HEK293 (cell line): ENCODE measurements around the gene TCTN1.

Experiments used
- GLI4 ChIP-seq: fragments of 450-650 bp; formaldehyde crosslinking; IDR thresholded peaks from 2 replicates; pipeline ENCODE4 v1.5.1; 2016; ENCODE audit warnings: missing biosample characterization, missing genetic modification characterization
- IKZF3 ChIP-seq: fragments of 450-650 bp; IDR thresholded peaks from 2 replicates; pipeline ENCODE4 v1.5.0; 2018; ENCODE audit warnings: missing biosample characterization, mild to moderate bottlenecking, missing genetic modification characterization, moderate library complexity
- INSM2 ChIP-seq: fragments of 450-650 bp; formaldehyde crosslinking; IDR thresholded peaks from 2 replicates; pipeline ENCODE4 v1.5.1; 2016; ENCODE audit warnings: missing biosample characterization, missing genetic modification characterization
- KLF1 ChIP-seq: fragments of 450-650 bp; formaldehyde crosslinking; IDR thresholded peaks from 2 replicates; pipeline ENCODE4 v1.5.1; 2016; ENCODE audit warnings: missing biosample characterization, missing genetic modification characterization
- MEIS1 ChIP-seq: sonication (generic); formaldehyde crosslinking; IDR thresholded peaks from 2 replicates; pipeline ENCODE4 v1.8.1; 2022; ENCODE audit warnings: missing genetic modification reagents, mild to moderate bottlenecking, borderline replicate concordance
- PRDM2 ChIP-seq: fragments of 450-650 bp; formaldehyde crosslinking; IDR thresholded peaks from 2 replicates; pipeline ENCODE4 v1.5.1; 2016; ENCODE audit warnings: missing biosample characterization, missing genetic modification characterization, borderline replicate concordance
- PRDM6 ChIP-seq: fragments of 450-650 bp; formaldehyde crosslinking; IDR thresholded peaks from 2 replicates; pipeline ENCODE4 v1.5.1; 2017; ENCODE audit warnings: missing biosample characterization, missing genetic modification characterization
- SP7 ChIP-seq: fragments of 450-650 bp; formaldehyde crosslinking; IDR thresholded peaks from 2 replicates; pipeline ENCODE4 v1.5.1; 2016; ENCODE audit warnings: missing biosample characterization, missing genetic modification characterization
- TRIM28 ChIP-seq: IDR thresholded peaks from 2 replicates; pipeline ENCODE4 v1.6.1; 2011; ENCODE audit warnings: low read length, control low read depth, borderline replicate concordance
- ZBTB44 ChIP-seq: fragments of 450-650 bp; IDR thresholded peaks from 2 replicates; pipeline ENCODE4 v1.5.1; 2018; ENCODE audit warnings: missing biosample characterization, mild to moderate bottlenecking, missing genetic modification characterization
- ZNF140 ChIP-seq: fragments of 450-650 bp; formaldehyde crosslinking; IDR thresholded peaks from 2 replicates; pipeline ENCODE4 v1.5.1; 2016; ENCODE audit warnings: missing biosample characterization, missing genetic modification characterization
- ZNF184 ChIP-seq: fragments of 450-650 bp; IDR thresholded peaks from 2 replicates; pipeline ENCODE4 v1.5.1; 2018; ENCODE audit warnings: missing biosample characterization, mild to moderate bottlenecking, missing genetic modification characterization
- ZNF211 ChIP-seq: fragments of 450-650 bp; formaldehyde crosslinking; IDR thresholded peaks from 2 replicates; pipeline ENCODE4 v1.5.1; 2016; ENCODE audit warnings: low read depth, missing biosample characterization, missing genetic modification characterization
- ZNF274 ChIP-seq, 2 experiments: fragments of 200-500 bp in 1 of 2; fragments of 450-650 bp in 1 of 2; sonication (Bioruptor generic) in 1 of 2; formaldehyde crosslinking in 1 of 2; IDR thresholded peaks; 2 replicates each; pipeline versions ENCODE4 v1.5.1 to v1.6.1; 2014 to 2016; ENCODE audit warnings: borderline replicate concordance in 1 of 2, inconsistent platforms in 1 of 2, low read length in 1 of 2, missing biosample characterization in 1 of 2, missing genetic modification characterization in 1 of 2
- ZNF350 ChIP-seq: fragments of 450-650 bp; formaldehyde crosslinking; IDR thresholded peaks from 2 replicates; pipeline ENCODE4 v1.5.0; 2017; ENCODE audit warnings: missing biosample characterization, mild to moderate bottlenecking, missing genetic modification characterization
- ZNF426 ChIP-seq: fragments of 450-650 bp; formaldehyde crosslinking; IDR thresholded peaks from 2 replicates; pipeline ENCODE4 v1.5.1; 2017; ENCODE audit warnings: missing biosample characterization, missing genetic modification characterization, mild to moderate bottlenecking, inconsistent platforms, moderate library complexity
- ZNF510 ChIP-seq: fragments of 450-650 bp; formaldehyde crosslinking; IDR thresholded peaks from 2 replicates; pipeline ENCODE4 v1.5.1; 2018; ENCODE audit warnings: mild to moderate bottlenecking, missing genetic modification characterization, missing biosample characterization; ENCODE audit not compliant: insufficient replicate concordance
- ZNF558 ChIP-seq: fragments of 450-650 bp; formaldehyde crosslinking; IDR thresholded peaks from 2 replicates; pipeline ENCODE4 v1.5.1; 2016; ENCODE audit warnings: missing biosample characterization, missing genetic modification characterization
- ZNF560 ChIP-seq: fragments of 450-650 bp; formaldehyde crosslinking; IDR thresholded peaks from 2 replicates; pipeline ENCODE4 v1.5.1; 2017; ENCODE audit warnings: missing biosample characterization, missing genetic modification characterization, borderline replicate concordance
- ZNF704 ChIP-seq: fragments of 450-650 bp; formaldehyde crosslinking; IDR thresholded peaks from 2 replicates; pipeline ENCODE4 v1.5.1; 2016; ENCODE audit warnings: missing biosample characterization, missing genetic modification characterization
- ZNF707 ChIP-seq: fragments of 450-650 bp; formaldehyde crosslinking; IDR thresholded peaks from 2 replicates; pipeline ENCODE4 v1.5.1; 2016; ENCODE audit warnings: missing biosample characterization, missing genetic modification characterization
- ZSCAN23 ChIP-seq: fragments of 450-650 bp; formaldehyde crosslinking; IDR thresholded peaks from 2 replicates; pipeline ENCODE4 v1.5.1; 2016; ENCODE audit warnings: missing biosample characterization, missing genetic modification characterization
- ZSCAN4 ChIP-seq: fragments of 450-650 bp; formaldehyde crosslinking; IDR thresholded peaks from 2 replicates; pipeline ENCODE4 v1.5.1; 2017; ENCODE audit warnings: missing biosample characterization, missing genetic modification characterization

Gene TCTN1

GRCh38 chr12:110583137-110584059 is 30.5 kb upstream of the TCTN1 start, which contains the start of gene PPTC7 (continued):
- no peak for TF ChIP-seq ZNF184 (tag by site-specific recombination)
- TF ChIP-seq MEIS1 (CRISPR knock-in tag), result no peak
- no peak for TF ChIP-seq PRDM2 (tag by site-specific recombination)
- TF ChIP-seq ZSCAN23 (tag by site-specific recombination), result no peak
- TF ChIP-seq IKZF3 (tag by site-specific recombination), result no peak
- TF ChIP-seq ZNF211 (tag by site-specific recombination), result no peak
- TF ChIP-seq PRDM6 (tag by site-specific recombination), result no peak
- TF ChIP-seq SP7 (tag by site-specific recombination), result no peak; the same call in 1 of the 2 replicates
- TF ChIP-seq ZNF558, result no peak; the same call in 1 of the 2 replicates
- no peak for TF ChIP-seq ZNF350 (tag by site-specific recombination)
- no peak for TF ChIP-seq ZNF707 (tag by site-specific recombination)
- no peak for TF ChIP-seq GLI4 (tag by site-specific recombination)
- no peak for TF ChIP-seq KLF1 (tag by site-specific recombination)
- TF ChIP-seq ZBTB44 (tag by site-specific recombination), result no peak
- no peak for TF ChIP-seq ZNF510 (tag by site-specific recombination)
- no peak for TF ChIP-seq INSM2 (tag by site-specific recombination)
- TF ChIP-seq TRIM28, result no peak
- no peak for TF ChIP-seq ZNF560 (tag by site-specific recombination)
- TF ChIP-seq ZNF140 (tag by site-specific recombination), result no peak
- no peak for TF ChIP-seq ZNF426
- TF ChIP-seq ZNF274 (IDR thresholded peaks at IDR 0.05; ENCODE audit: low read length), result no peak
- no peak for TF ChIP-seq ZNF274 (tag by site-specific recombination; IDR thresholded peaks at IDR 0.05; ENCODE audit: borderline replicate concordance)
- TF ChIP-seq ZNF704 (tag by site-specific recombination), result no peak
- no peak for TF ChIP-seq ZSCAN4
